ENCODE results near the gene RNF187. TPM values are rescaled to one million over a fixed set of nuclear protein-coding genes. Genes with fewer than 3 reads are reported as not detected.

Gene RNF187
- total RNA-seq, 4 donors from 2014 or later = 22.5 to 62.6 (median 61.0) TPM

GRCh38 chr1:228538831-228539230 lies 51.6 kb downstream of the RNF187 start:
- Histone ChIP-seq H3K4me3 (no peak overlapping the region), H3K27ac (replicated peaks in 1 of 4) (no peak overlapping the region), H3K27me3 (peaks cover 0 to 55% (median 0%) of the 10 kb centered on the region in 4 donors), H3K9me3 (peaks cover 0 to 23% (median 13%) of the 10 kb centered on the region in 4 donors), H3K36me3 (no peaks in the 10 kb centered on the region), H3K4me1 (no peaks in the 10 kb centered on the region)
- no peak for DNase-seq (ENCODE audit: extremely low spot score)
- TF ChIP-seq POLR2AphosphoS5 (IDR thresholded peaks at IDR 0.05) = no peak
- TF ChIP-seq CTCF (IDR thresholded peaks at IDR 0.05) = no peak
- no peak for TF ChIP-seq EP300 (IDR thresholded peaks at IDR 0.05)
- TF ChIP-seq POLR2A (IDR thresholded peaks at IDR 0.05; ENCODE audit: low read depth) = no peak
- intact Hi-C loops (cut with DNase I) = no loop called here
- WGBS = 63% methylated on average over 3 of the region's 3 CpGs

- 63% methylated on average over 9 of the region's 9 CpGs for WGBS
- intact Hi-C loops (cut with DNase I) = no loop called here
- Histone ChIP-seq H3K9me3 (peaks cover 0 to 23% (median 13%) of the 10 kb centered on the region in 4 donors), H3K27me3 (peaks cover 0 to 52% (median 0%) of the 10 kb centered on the region in 4 donors), H3K36me3 (no peaks in the 10 kb centered on the region), H3K27ac (replicated peaks in 1 of 4) (no peak overlapping the region), H3K4me3 (no peak overlapping the region), H3K4me1 (no peaks in the 10 kb centered on the region)
- TF ChIP-seq POLR2AphosphoS5 (IDR thresholded peaks at IDR 0.05) = no peak
- no peak for TF ChIP-seq CTCF (IDR thresholded peaks at IDR 0.05)
- TF ChIP-seq EP300 (IDR thresholded peaks at IDR 0.05) = no peak
- no peak for TF ChIP-seq POLR2A (IDR thresholded peaks at IDR 0.05; ENCODE audit: low read depth)
- DNase-seq (ENCODE audit: extremely low spot score) = no peak
These were observed 53.2 kb downstream of the RNF187 start for GRCh38 chr1:228540161-228540917.

GRCh38 chr1:228541725-228542124 lies 54.5 kb downstream of the RNF187 start:
- WGBS = 76% methylated on average over 4 of the region's 4 CpGs
- no peak for TF ChIP-seq CTCF (IDR thresholded peaks at IDR 0.05)
- no peak for TF ChIP-seq POLR2AphosphoS5 (IDR thresholded peaks at IDR 0.05)
- TF ChIP-seq EP300 (IDR thresholded peaks at IDR 0.05) = no peak
- TF ChIP-seq POLR2A (IDR thresholded peaks at IDR 0.05; ENCODE audit: low read depth) = no peak
- Histone ChIP-seq H3K36me3 (no peaks in the 10 kb centered on the region), H3K4me1 (no peaks in the 10 kb centered on the region), H3K4me3 (no peak overlapping the region), H3K27me3 (peaks cover 0 to 41% (median 0%) of the 10 kb centered on the region in 4 donors), H3K9me3 (peaks cover 0 to 13% (median 8%) of the 10 kb centered on the region in 4 donors), H3K27ac (replicated peaks in 1 of 4) (no peak overlapping the region)
- intact Hi-C loops (cut with DNase I) = no loop called here
- no peak for DNase-seq (ENCODE audit: extremely low spot score)

- 41% methylated on average over 2 of the region's 2 CpGs for WGBS
These were observed 55.2 kb downstream of the RNF187 start for GRCh38 chr1:228542376-228542775.

More at GRCh38 chr1:228542376-228542775, 55.2 kb downstream of the RNF187 start:
- H3K4me1 ChIP-seq = no peaks in the 10 kb centered on the region
- TF ChIP-seq POLR2AphosphoS5 (IDR thresholded peaks at IDR 0.05) (no peak), POLR2A (IDR thresholded peaks at IDR 0.05; ENCODE audit: low read depth) (no peak), EP300 (IDR thresholded peaks at IDR 0.05) (no peak), CTCF (IDR thresholded peaks at IDR 0.05) (no peak)
- intact Hi-C loops (cut with DNase I) = no loop called here
- no peak overlapping the region for H3K4me3 ChIP-seq
- H3K27ac ChIP-seq (replicated peaks in 1 of 4) = no peak overlapping the region
- no peak for DNase-seq (ENCODE audit: extremely low spot score)
- H3K9me3 ChIP-seq = peaks cover 0 to 6% (median 1%) of the 10 kb centered on the region in 4 donors
- no peaks in the 10 kb centered on the region for H3K36me3 ChIP-seq
- H3K27me3 ChIP-seq = peaks cover 0 to 41% (median 0%) of the 10 kb centered on the region in 4 donors

Data from esophagus muscularis mucosa (tissue), 4 donors.